ENCODE measurements around the gene ZNF354C. TPM values are rescaled to one million over a fixed set of nuclear protein-coding genes. Genes with fewer than 3 reads are reported as not detected.
A peak's percentile ranks its signal among the peaks of the same experiment; 100 is the strongest.
"Not testable (repeated sequence)": the region's sequence is repeated elsewhere in the genome, so short reads cannot be mapped to it uniquely, and the experiment has no call there.

ZNF354C gene
- total and polyA plus RNA-seq, 7 donors: 0.23 to 12.1 (median 7.7) TPM

DNA sequence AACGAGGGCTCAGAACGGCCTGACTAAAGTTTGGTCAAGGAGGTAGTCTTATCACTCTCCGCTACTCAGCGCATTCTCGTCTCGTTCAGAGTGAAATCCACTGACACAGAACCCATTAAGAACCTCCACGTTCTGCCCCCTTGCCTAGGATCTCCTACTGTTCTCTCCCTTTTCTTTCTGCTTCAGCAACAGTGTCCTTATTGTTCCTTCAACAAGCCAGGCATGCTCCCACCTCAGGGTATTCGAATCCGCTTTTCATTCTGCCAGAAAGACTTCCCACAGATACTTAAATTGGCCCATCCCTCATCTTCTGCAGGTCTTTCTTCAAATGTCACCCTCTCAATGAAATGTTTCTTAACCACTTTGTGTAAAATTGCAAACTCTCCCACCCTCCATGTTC, 4.3 kb upstream of the ZNF354C start:
- Histone ChIP-seq H3K27ac (no peak overlapping the region), H3K9me3 (peaks cover 0 to under 1% (median 0%) of the 10 kb centered on the region in 4 donors), H3K4me3 (no peak overlapping the region), H3K36me3 (no peaks in the 10 kb centered on the region), H3K4me1 (peaks cover 0 to 3% (median 1%) of the 10 kb centered on the region in 4 donors), H3K27me3 (no peaks in the 10 kb centered on the region)
- WGBS, 2 donors: 67 to 76% methylated on average over 9 of the region's 9 CpGs
- TF ChIP-seq EP300 (IDR thresholded peaks at IDR 0.05): no peak
- intact Hi-C loops (cut with DNase I): no loop called here
- DNase-seq: no peak

GRCh38 chr5:179061025-179061424, 852 bp downstream of the ZNF354C start:
- Histone ChIP-seq H3K4me3 (peak overlapping the region; percentile 55 to 95 (median 88)), H3K27me3 (no peaks in the 10 kb centered on the region), H3K9me3 (peaks cover 0 to 5% (median 0%) of the 10 kb centered on the region in 4 donors), H3K4me1 (peaks cover 0 to 12% (median 12%) of the 10 kb centered on the region in 4 donors), H3K36me3 (peaks cover 0 to 27% (median 7%) of the 10 kb centered on the region in 4 donors), H3K27ac (peak overlapping the region; percentile 78 to 86 (median 84))
- intact Hi-C loops (cut with DNase I): loop anchor here (2.0 kb wide), 1 partner anchor 202 kb away; the partner anchor contains the start of gene ZNF354B
- 88 to 94% methylated on average over 19 of the region's 19 CpGs for WGBS, 2 donors
- DNase-seq: no peak
- no peak for TF ChIP-seq EP300 (IDR thresholded peaks at IDR 0.05)

DNA sequence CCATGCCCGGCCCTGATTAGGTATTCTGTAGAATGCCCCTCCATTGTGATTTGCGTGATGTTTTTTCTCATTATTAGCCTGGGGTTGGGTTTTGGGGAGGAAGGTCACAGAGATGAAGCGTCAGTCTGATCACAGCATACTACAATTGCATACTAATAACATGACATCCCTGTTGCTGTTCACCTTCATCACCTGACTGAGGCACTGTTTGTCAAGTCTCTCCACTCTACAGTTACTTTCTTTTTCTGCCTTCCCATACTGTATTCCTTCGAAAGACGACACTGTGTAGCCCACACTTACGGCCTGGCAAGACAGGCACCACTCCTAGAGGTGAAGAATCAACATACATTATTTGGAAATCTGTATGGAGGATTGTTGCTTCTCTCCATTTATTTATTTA, 5.5 kb downstream of the ZNF354C start:
- H3K4me1 ChIP-seq: peaks cover 0 to 12% (median 11%) of the 10 kb centered on the region in 4 donors
- intact Hi-C loops (cut with DNase I): no loop called here

GRCh38 chr5:179079165-179079987, 19.2 kb downstream of the ZNF354C start:
- 96 to 97% methylated on average over 11 of the region's 11 CpGs for WGBS, 2 donors
- Histone ChIP-seq H3K27ac (no peak overlapping the region), H3K4me3 (no peak overlapping the region), H3K4me1 (no peaks in the 10 kb centered on the region), H3K36me3 (peaks cover 35 to 76% (median 51%) of the 10 kb centered on the region in 4 donors), H3K9me3 (peaks cover 50 to 99% (median 80%) of the 10 kb centered on the region in 4 donors), H3K27me3 (no peaks in the 10 kb centered on the region)
- no peak for TF ChIP-seq POLR2A (IDR thresholded peaks at IDR 0.05)
- no peak for TF ChIP-seq EP300 (IDR thresholded peaks at IDR 0.05)
- TF ChIP-seq POLR2AphosphoS5 (IDR thresholded peaks at IDR 0.05): no peak
- TF ChIP-seq, protein P1, sequence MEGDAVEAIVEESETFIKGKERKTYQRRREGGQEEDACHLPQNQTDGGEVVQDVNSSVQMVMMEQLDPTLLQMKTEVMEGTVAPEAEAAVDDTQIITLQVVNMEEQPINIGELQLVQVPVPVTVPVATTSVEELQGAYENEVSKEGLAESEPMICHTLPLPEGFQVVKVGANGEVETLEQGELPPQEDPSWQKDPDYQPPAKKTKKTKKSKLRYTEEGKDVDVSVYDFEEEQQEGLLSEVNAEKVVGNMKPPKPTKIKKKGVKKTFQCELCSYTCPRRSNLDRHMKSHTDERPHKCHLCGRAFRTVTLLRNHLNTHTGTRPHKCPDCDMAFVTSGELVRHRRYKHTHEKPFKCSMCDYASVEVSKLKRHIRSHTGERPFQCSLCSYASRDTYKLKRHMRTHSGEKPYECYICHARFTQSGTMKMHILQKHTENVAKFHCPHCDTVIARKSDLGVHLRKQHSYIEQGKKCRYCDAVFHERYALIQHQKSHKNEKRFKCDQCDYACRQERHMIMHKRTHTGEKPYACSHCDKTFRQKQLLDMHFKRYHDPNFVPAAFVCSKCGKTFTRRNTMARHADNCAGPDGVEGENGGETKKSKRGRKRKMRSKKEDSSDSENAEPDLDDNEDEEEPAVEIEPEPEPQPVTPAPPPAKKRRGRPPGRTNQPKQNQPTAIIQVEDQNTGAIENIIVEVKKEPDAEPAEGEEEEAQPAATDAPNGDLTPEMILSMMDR (IDR thresholded peaks at IDR 0.05): no peak
- DNase-seq: no peak
- intact Hi-C loops (cut with DNase I): no loop called here

More for the DNA sequence above, 5.5 kb downstream of the ZNF354C start:
- Histone ChIP-seq H3K27me3 (no peaks in the 10 kb centered on the region), H3K4me3 (no peak overlapping the region), H3K9me3 (peaks cover 2 to 32% (median 15%) of the 10 kb centered on the region in 4 donors), H3K36me3 (peaks cover 0 to 67% (median 28%) of the 10 kb centered on the region in 4 donors), H3K27ac (no peak overlapping the region)
- TF ChIP-seq POLR2AphosphoS5 (IDR thresholded peaks at IDR 0.05) (no peak), POLR2A (IDR thresholded peaks at IDR 0.05) (no peak), EP300 (IDR thresholded peaks at IDR 0.05) (no peak)
- TF ChIP-seq, protein P1 (IDR thresholded peaks at IDR 0.05): no peak
- DNase-seq: no peak
- WGBS, 2 donors: 94 to 95% methylated on average over 6 of the region's 6 CpGs

DNA sequence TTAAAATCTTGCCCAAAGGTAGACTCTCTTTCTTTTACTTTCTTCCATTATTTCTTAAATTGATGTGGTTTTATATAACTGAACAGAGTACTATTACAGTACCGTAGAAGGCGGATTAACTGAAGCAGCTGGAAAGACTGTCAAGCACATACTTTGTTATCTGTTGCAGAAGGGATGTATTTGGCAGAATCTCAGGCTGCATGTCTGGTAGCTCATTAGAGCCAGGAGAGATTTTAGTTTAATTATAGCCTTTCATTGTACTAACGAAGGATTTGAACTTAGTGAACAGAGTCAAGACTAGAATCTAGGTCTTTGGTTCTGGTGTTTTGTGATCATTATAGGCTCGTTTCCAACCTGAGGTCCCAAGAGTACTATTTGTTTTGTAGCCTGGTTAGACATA, 20.6 kb downstream of the ZNF354C start:
- intact Hi-C loops (cut with DNase I): no loop called here
- H3K4me1 ChIP-seq: no peaks in the 10 kb centered on the region
- H3K27ac ChIP-seq: no peak overlapping the region
- H3K4me3 ChIP-seq: no peak overlapping the region
- H3K9me3 ChIP-seq: peaks cover 43 to 93% (median 78%) of the 10 kb centered on the region in 4 donors
- 96% methylated on average over 4 of the region's 4 CpGs for WGBS, 2 donors
- TF ChIP-seq POLR2A (IDR thresholded peaks at IDR 0.05): no peak
- no peak for DNase-seq
- peaks cover 35 to 63% (median 48%) of the 10 kb centered on the region in 4 donors for H3K36me3 ChIP-seq
- no peaks in the 10 kb centered on the region for H3K27me3 ChIP-seq

GRCh38 chr5:179089502-179089901, 29.3 kb downstream of the ZNF354C start:
- peaks cover 15 to 71% (median 36%) of the 10 kb centered on the region in 4 donors for H3K9me3 ChIP-seq
- no peak for DNase-seq
- no peaks in the 10 kb centered on the region for H3K36me3 ChIP-seq
- H3K4me3 ChIP-seq: no peak overlapping the region
- H3K27me3 ChIP-seq: no peaks in the 10 kb centered on the region
- TF ChIP-seq, protein P1 (IDR thresholded peaks at IDR 0.05): no peak
- no peak for TF ChIP-seq POLR2AphosphoS5 (IDR thresholded peaks at IDR 0.05)
- no peak for TF ChIP-seq POLR2A (IDR thresholded peaks at IDR 0.05)
- no peak for TF ChIP-seq EP300 (IDR thresholded peaks at IDR 0.05)
- intact Hi-C loops (cut with DNase I): no loop called here
- no peak overlapping the region for H3K27ac ChIP-seq
- WGBS, 2 donors: 78 to 80% methylated on average over 2 of the region's 2 CpGs
- no peaks in the 10 kb centered on the region for H3K4me1 ChIP-seq

DNA sequence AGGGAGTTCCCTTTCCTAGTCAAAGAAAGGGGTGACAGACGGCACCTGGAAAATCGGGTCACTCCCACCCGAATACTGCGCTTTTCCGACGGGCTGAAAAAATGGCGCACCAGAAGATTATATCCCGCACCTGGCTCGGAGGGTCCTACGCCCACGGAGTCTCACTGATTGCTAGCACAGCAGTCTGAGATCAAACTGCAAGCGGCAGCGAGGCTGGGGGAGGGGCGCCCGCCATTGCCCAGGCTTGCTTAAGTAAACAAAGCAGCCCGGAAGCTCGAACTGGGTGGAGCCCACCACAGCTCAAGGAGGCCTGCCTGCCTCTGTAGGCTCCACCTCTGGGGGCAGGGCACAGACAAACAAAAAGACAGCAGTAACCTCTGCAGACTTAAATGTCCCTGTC, 41.1 kb downstream of the ZNF354C start:
- H3K4me3 ChIP-seq; H3K36me3 ChIP-seq; H3K27me3 ChIP-seq; H3K27ac ChIP-seq; intact Hi-C loops (cut with DNase I); H3K4me1 ChIP-seq; DNase-seq: not testable (repeated sequence)
- WGBS, 2 donors: 89 to 94% methylated on average over 17 of the region's 17 CpGs
- H3K9me3 ChIP-seq: peaks cover 15 to 34% (median 21%) of the 10 kb centered on the region in 4 donors
